Neural progenitor cell (in vitro differentiated cells): Measurements from ENCODE around the gene VAV2. TPM values are rescaled to one million over a fixed set of nuclear protein-coding genes. Genes with fewer than 3 reads are reported as not detected.

Source experiments
- DNase-seq: peaks from one replicate; pipeline ENCODE4 v3.0.0-alpha.2; 2016; ENCODE audit warnings: low spot score
- H2AFZ ChIP-seq: fragments of 200-600 bp; sonication (generic); replicated peaks from 2 replicates; pipeline ENCODE4 v1.6.1; 2016; ENCODE audit warnings: antibody characterized with exemption
- H3F3A ChIP-seq: fragments of 200-600 bp; sonication (generic); 2 replicates; pipeline ENCODE4 v1.6.1; 2016; ENCODE audit warnings: antibody characterized with exemption, low read depth
- H3K27ac ChIP-seq: fragments of 200-600 bp; sonication (generic); 2 replicates; pipeline ENCODE4 v1.5.1; 2016; ENCODE audit warnings: mild to moderate bottlenecking
- H3K27me3 ChIP-seq: fragments of 200-600 bp; sonication (generic); 2 replicates; pipeline ENCODE4 v1.6.1; 2016; ENCODE audit warnings: mild to moderate bottlenecking, moderate library complexity
- H3K36me3 ChIP-seq: fragments of 200-600 bp; sonication (generic); 2 replicates; pipeline ENCODE4 v1.5.1; 2016
- H3K4me1 ChIP-seq: fragments of 200-600 bp; sonication (generic); 2 replicates; pipeline ENCODE4 v1.6.1; 2016; ENCODE audit warnings: mixed run types
- H3K4me2 ChIP-seq: fragments of 200-600 bp; sonication (generic); 2 replicates; pipeline ENCODE4 v1.6.1; 2016
- H3K4me3 ChIP-seq: fragments of 200-600 bp; sonication (generic); 2 replicates; pipeline ENCODE4 v1.5.1; 2016
- H3K79me2 ChIP-seq: fragments of 200-600 bp; sonication (generic); 2 replicates; pipeline ENCODE4 v1.6.1; 2016; ENCODE audit warnings: low read depth
- H3K9ac ChIP-seq: fragments of 200-600 bp; sonication (generic); 2 replicates; pipeline ENCODE4 v1.6.1; 2016
- H3K9me3 ChIP-seq: fragments of 200-600 bp; sonication (generic); 2 replicates; pipeline ENCODE4 v1.5.1; 2016; ENCODE audit warnings: low read depth
- H4K20me1 ChIP-seq: fragments of 200-600 bp; sonication (generic); 2 replicates; pipeline ENCODE4 v1.6.1; 2016; ENCODE audit warnings: low read depth
- H3K27ac Mint-ChIP-seq: 3 replicates; pipeline ENCODE4 v1.8.0; 2021; ENCODE audit warnings: mixed read lengths
- H3K27me3 Mint-ChIP-seq: 2 replicates; pipeline ENCODE4 v1.8.0; 2022; ENCODE audit warnings: low read depth, mild to moderate bottlenecking, inconsistent platforms, moderate library complexity, mixed read lengths; ENCODE audit not compliant: insufficient read depth
- H3K36me3 Mint-ChIP-seq: 3 replicates; pipeline ENCODE4 v1.8.0; 2021; ENCODE audit warnings: mixed read lengths
- H3K4me1 Mint-ChIP-seq: 3 replicates; pipeline ENCODE4 v1.8.0; 2021; ENCODE audit warnings: mixed read lengths
- H3K4me3 Mint-ChIP-seq: 3 replicates; pipeline ENCODE4 v1.8.0; 2021; ENCODE audit warnings: mild to moderate bottlenecking, moderate library complexity, mixed read lengths
- H3K9me3 Mint-ChIP-seq: 3 replicates; pipeline ENCODE4 v1.8.0; 2020; ENCODE audit warnings: mixed read lengths
- EZH2 ChIP-seq: fragments of 200-600 bp; sonication (generic); IDR thresholded peaks from 2 replicates; pipeline ENCODE4 v1.6.1; 2017; ENCODE audit warnings: antibody characterized with exemption, mild to moderate bottlenecking, moderate library complexity
- EZH2phosphoT487 ChIP-seq: fragments of 200-600 bp; sonication (generic); IDR thresholded peaks from 2 replicates; pipeline ENCODE4 v1.6.1; 2017; ENCODE audit warnings: antibody characterized with exemption
- total RNA-seq: library from RNA; depleted of rRNA; stranded (reverse); fragments of >200 nt; gene quantifications from 2 replicates; pipeline ENCODE4 v1.2.3, GENCODE V29; 2015; ENCODE audit warnings: low replicate concordance
- TF ChIP-seq, protein P1 (sequence below): fragments of 200-600 bp; sonication (generic); IDR thresholded peaks from 2 replicates; pipeline ENCODE4 v1.5.1; 2017; ENCODE audit warnings: antibody characterized with exemption, mild to moderate bottlenecking

VAV2 gene
- total RNA-seq, 1 donor from 2014 or later: 12.9 TPM

- Histone ChIP-seq H3K9me3 (no peaks in the 10 kb centered on the region), H3K4me2 (no peak overlapping the region), H3F3A (no peaks in the 10 kb centered on the region), H3K79me2 (no peaks in the 10 kb centered on the region), H3K27ac (no peak overlapping the region), H3K9ac (no peak overlapping the region), H4K20me1 (no peaks in the 10 kb centered on the region), H3K36me3 (no peaks in the 10 kb centered on the region), H3K27me3 (no peaks in the 10 kb centered on the region), H3K4me1 (no peaks in the 10 kb centered on the region), H2AFZ (no peak overlapping the region), H3K4me3 (no peak overlapping the region)
- Mint-ChIP-seq H3K27ac (no peak overlapping the region), H3K4me1 (peaks cover 17% of the 10 kb centered on the region), H3K27me3 (peaks cover 2% of the 10 kb centered on the region), H3K4me3 (no peak overlapping the region), H3K36me3 (peaks cover 11% of the 10 kb centered on the region), H3K9me3 (peaks cover 18% of the 10 kb centered on the region)
- TF ChIP-seq, protein P1, sequence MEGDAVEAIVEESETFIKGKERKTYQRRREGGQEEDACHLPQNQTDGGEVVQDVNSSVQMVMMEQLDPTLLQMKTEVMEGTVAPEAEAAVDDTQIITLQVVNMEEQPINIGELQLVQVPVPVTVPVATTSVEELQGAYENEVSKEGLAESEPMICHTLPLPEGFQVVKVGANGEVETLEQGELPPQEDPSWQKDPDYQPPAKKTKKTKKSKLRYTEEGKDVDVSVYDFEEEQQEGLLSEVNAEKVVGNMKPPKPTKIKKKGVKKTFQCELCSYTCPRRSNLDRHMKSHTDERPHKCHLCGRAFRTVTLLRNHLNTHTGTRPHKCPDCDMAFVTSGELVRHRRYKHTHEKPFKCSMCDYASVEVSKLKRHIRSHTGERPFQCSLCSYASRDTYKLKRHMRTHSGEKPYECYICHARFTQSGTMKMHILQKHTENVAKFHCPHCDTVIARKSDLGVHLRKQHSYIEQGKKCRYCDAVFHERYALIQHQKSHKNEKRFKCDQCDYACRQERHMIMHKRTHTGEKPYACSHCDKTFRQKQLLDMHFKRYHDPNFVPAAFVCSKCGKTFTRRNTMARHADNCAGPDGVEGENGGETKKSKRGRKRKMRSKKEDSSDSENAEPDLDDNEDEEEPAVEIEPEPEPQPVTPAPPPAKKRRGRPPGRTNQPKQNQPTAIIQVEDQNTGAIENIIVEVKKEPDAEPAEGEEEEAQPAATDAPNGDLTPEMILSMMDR: no peak
- TF ChIP-seq EZH2phosphoT487 (no peak), EZH2 (no peak)
- DNase-seq: no peak
These were observed 237.4 kb downstream of the VAV2 start for GRCh38 chr9:133754688-133755227.

DNA sequence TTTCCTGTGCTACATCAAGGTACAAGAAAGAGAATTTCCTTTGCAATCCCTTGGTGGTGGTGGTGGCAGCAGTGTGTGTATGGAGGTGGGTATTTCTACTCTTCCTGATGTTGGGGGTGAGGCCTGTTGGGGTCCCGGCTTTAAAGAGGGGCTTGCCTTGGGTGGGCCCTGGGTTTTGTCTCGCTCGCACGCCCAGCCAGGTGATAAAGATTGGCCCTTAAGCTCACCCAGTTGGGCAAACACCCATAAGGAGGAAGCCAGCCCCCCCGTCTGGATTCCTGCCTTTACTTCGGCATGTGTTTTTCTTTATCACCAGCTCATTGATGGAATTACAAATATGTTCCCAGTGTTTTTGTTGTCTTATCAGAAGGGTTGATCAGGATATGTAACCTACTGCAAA is 237.9 kb downstream of the VAV2 start:
- H3K27ac Mint-ChIP-seq: peak overlapping the region; percentile 54
- Histone ChIP-seq H3K9me3 (no peaks in the 10 kb centered on the region), H3K36me3 (no peaks in the 10 kb centered on the region)

GRCh38 chr9:133752739-133753446 is 239.2 kb downstream of the VAV2 start:
- Histone ChIP-seq H3K27me3 (no peaks in the 10 kb centered on the region), H3K79me2 (no peaks in the 10 kb centered on the region), H3K27ac (no peak overlapping the region), H3K4me2 (no peak overlapping the region), H3K4me1 (no peaks in the 10 kb centered on the region), H3K9me3 (no peaks in the 10 kb centered on the region), H3K9ac (no peak overlapping the region), H2AFZ (no peak overlapping the region), H3K36me3 (no peaks in the 10 kb centered on the region), H3K4me3 (no peak overlapping the region), H3F3A (no peaks in the 10 kb centered on the region), H4K20me1 (no peaks in the 10 kb centered on the region)
- H3K4me3 Mint-ChIP-seq: no peak overlapping the region
- H3K36me3 Mint-ChIP-seq: peaks cover 9% of the 10 kb centered on the region
- TF ChIP-seq, protein P1: no peak
- TF ChIP-seq EZH2phosphoT487 (no peak), EZH2 (no peak)
- peaks cover 18% of the 10 kb centered on the region for H3K9me3 Mint-ChIP-seq
- H3K27ac Mint-ChIP-seq: no peak overlapping the region
- peaks cover 2% of the 10 kb centered on the region for H3K27me3 Mint-ChIP-seq
- no peak for DNase-seq
- peaks cover 7% of the 10 kb centered on the region for H3K4me1 Mint-ChIP-seq

More for the DNA sequence above, 237.9 kb downstream of the VAV2 start:
- Histone ChIP-seq H3F3A (no peaks in the 10 kb centered on the region), H3K27me3 (no peaks in the 10 kb centered on the region), H3K27ac (no peak overlapping the region), H3K4me1 (no peaks in the 10 kb centered on the region), H3K9ac (no peak overlapping the region), H3K4me3 (no peak overlapping the region), H3K79me2 (no peaks in the 10 kb centered on the region), H3K4me2 (no peak overlapping the region), H2AFZ (no peak overlapping the region), H4K20me1 (no peaks in the 10 kb centered on the region)
- Mint-ChIP-seq H3K4me3 (no peak overlapping the region), H3K36me3 (peaks cover 10% of the 10 kb centered on the region), H3K4me1 (peaks cover 15% of the 10 kb centered on the region), H3K9me3 (peaks cover 18% of the 10 kb centered on the region), H3K27me3 (peaks cover 2% of the 10 kb centered on the region)
- TF ChIP-seq, protein P1: no peak
- no peak for DNase-seq
